DMS153 treated with DMSO at 0.1 percent for 48 hours (cell line): ENCODE data around the gene FAM110A.
A peak's percentile ranks its signal among the peaks of the same experiment; 100 is the strongest.
"Not testable (repeated sequence)": the region's sequence is repeated elsewhere in the genome, so short reads cannot be mapped to it uniquely, and the experiment has no call there.

Source experiments
- DNase-seq: peaks from one replicate; lab custom pipeline; 2025; ENCODE audit not compliant: unreplicated experiment; lab: John Stamatoyannopoulos, UW

The FAM110A gene

GRCh38 chr20:833450-834150 is at the start of gene FAM110A:
FAM110A (plus strand) TSS chr20:833715; CDS start chr20:844805, 11,090 bp downstream.
- DNase-seq, result peak; percentile 90

GRCh38 chr20:787825-788224 is 45.7 kb upstream of the FAM110A start:
- no peak for DNase-seq

GRCh38 chr20:791056-791455 is 42.5 kb upstream of the FAM110A start:
- DNase-seq, result no peak

- no peak for DNase-seq
Observed at GRCh38 chr20:792248-792647, 41.3 kb upstream of the FAM110A start.

- DNase-seq, result no peak
Observed at GRCh38 chr20:796921-797320, 36.6 kb upstream of the FAM110A start.

- DNase-seq, result not testable (repeated sequence)
Observed at GRCh38 chr20:798746-799145, 34.8 kb upstream of the FAM110A start.

GRCh38 chr20:800026-800425 is 33.5 kb upstream of the FAM110A start:
- DNase-seq, result not testable (repeated sequence)

GRCh38 chr20:801678-802077 is 31.8 kb upstream of the FAM110A start:
- DNase-seq, result no peak

GRCh38 chr20:805713-806112 is 27.8 kb upstream of the FAM110A start:
- no peak for DNase-seq

GRCh38 chr20:811776-812434 is 21.6 kb upstream of the FAM110A start:
- not testable (repeated sequence) for DNase-seq

- DNase-seq, result not testable (repeated sequence)
Observed at GRCh38 chr20:812435-812814, 21.1 kb upstream of the FAM110A start.

- no peak for DNase-seq
Observed at GRCh38 chr20:813390-813789, 20.1 kb upstream of the FAM110A start.

GRCh38 chr20:815226-815625 is 18.3 kb upstream of the FAM110A start:
- DNase-seq, result no peak

- DNase-seq, result peak; percentile 22
Observed at GRCh38 chr20:815914-816606, 17.5 kb upstream of the FAM110A start.

GRCh38 chr20:818001-818664 is 15.4 kb upstream of the FAM110A start:
- no peak for DNase-seq

- no peak for DNase-seq
Observed at GRCh38 chr20:819680-820322, 13.7 kb upstream of the FAM110A start.

- DNase-seq, result no peak
Observed at GRCh38 chr20:820323-820953, 13.1 kb upstream of the FAM110A start.

GRCh38 chr20:821046-821730 is 12.3 kb upstream of the FAM110A start:
- DNase-seq, result no peak

- no peak for DNase-seq
Observed at GRCh38 chr20:821731-822065, 11.8 kb upstream of the FAM110A start.
